Colonic mucosa (tissue), 4 donors: ENCODE data around the gene AP1G1. TPM values are rescaled to one million over a fixed set of nuclear protein-coding genes. Genes with fewer than 3 reads are reported as not detected.

Experiments
- DNase-seq: peaks from one replicate; pipeline ENCODE4 v3.0.0-alpha.2; 2020
- H3K27ac ChIP-seq: fragments of 200-600 bp; one replicate; pipeline ENCODE4 v1.8.0; 2021
- H3K27me3 ChIP-seq: fragments of 200-600 bp; one replicate; pipeline ENCODE4 v1.8.0; 2021
- H3K36me3 ChIP-seq: fragments of 200-600 bp; one replicate; pipeline ENCODE4 v1.8.0; 2021
- H3K4me1 ChIP-seq: fragments of 200-600 bp; one replicate; pipeline ENCODE4 v1.8.0; 2021; ENCODE audit warnings: mild to moderate bottlenecking
- H3K4me3 ChIP-seq: fragments of 200-600 bp; one replicate; pipeline ENCODE4 v1.8.0; 2021
- H3K9ac ChIP-seq, 2 donors: one replicate each; pipeline ENCODE4 v1.7.0; 2013; ENCODE audit warnings: control low read depth in 2 of 2, low read depth in 2 of 2, low read length in 2 of 2
- H3K9me3 ChIP-seq: fragments of 200-600 bp; one replicate; pipeline ENCODE4 v1.8.0; 2021
- intact Hi-C: fragments of 100-400 bp; cut with DNase I; formaldehyde crosslinking; loops from one replicate; pipeline ENCODE4 v1.14.1; 2022
- total RNA-seq, 2 donors: library from RNA; stranded (reverse); fragmentation: NEBNext Ultra II Directional in 1 of 2; extraction: Animal tissue kit (Norgen Biotek cat#: 25700) in 1 of 2; gene quantifications; one replicate each; pipeline ENCODE4 v1.2.1, GENCODE V29; 2021
- TF ChIP-seq, protein P1 (sequence below): fragments of 200-600 bp; IDR thresholded peaks from one replicate; pipeline ENCODE4 v1.8.0; 2022; ENCODE audit warnings: antibody characterized with exemption, mild to moderate bottlenecking
- donor health status: healthy.
- donor health status: DM: no; HTN: no; CAD: no.
- donor health status: DM: no; HTN: no; CAD: no.

Gene AP1G1
- total RNA-seq, 2 donors from 2014 or later = 101 to 102 TPM

DNA sequence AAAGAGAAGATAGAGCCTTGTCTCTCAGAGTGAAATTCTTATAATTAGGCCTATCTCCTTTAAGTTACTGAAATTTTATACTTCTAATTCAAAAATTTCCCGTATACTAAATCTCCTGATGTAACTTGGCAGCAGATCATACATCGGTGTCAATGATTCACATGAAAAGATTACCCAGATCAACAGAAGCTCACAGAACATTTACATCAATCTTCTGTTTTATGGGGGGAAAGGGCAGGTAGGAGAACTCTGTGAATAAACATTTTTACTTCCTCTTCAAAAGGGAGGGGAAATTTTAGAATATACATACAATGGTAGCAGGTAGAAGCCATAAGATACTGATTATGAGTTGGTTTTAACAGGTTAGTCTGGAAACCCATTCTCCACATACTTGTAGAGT is 127.3 kb downstream of the AP1G1 start:
- H3K9me3 ChIP-seq = no peaks in the 10 kb centered on the region
- no peaks in the 10 kb centered on the region for H3K36me3 ChIP-seq
- TF ChIP-seq, protein P1, sequence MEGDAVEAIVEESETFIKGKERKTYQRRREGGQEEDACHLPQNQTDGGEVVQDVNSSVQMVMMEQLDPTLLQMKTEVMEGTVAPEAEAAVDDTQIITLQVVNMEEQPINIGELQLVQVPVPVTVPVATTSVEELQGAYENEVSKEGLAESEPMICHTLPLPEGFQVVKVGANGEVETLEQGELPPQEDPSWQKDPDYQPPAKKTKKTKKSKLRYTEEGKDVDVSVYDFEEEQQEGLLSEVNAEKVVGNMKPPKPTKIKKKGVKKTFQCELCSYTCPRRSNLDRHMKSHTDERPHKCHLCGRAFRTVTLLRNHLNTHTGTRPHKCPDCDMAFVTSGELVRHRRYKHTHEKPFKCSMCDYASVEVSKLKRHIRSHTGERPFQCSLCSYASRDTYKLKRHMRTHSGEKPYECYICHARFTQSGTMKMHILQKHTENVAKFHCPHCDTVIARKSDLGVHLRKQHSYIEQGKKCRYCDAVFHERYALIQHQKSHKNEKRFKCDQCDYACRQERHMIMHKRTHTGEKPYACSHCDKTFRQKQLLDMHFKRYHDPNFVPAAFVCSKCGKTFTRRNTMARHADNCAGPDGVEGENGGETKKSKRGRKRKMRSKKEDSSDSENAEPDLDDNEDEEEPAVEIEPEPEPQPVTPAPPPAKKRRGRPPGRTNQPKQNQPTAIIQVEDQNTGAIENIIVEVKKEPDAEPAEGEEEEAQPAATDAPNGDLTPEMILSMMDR = no peak
- H3K27ac ChIP-seq = peak overlapping the region; percentile 67
- H3K4me1 ChIP-seq = no peaks in the 10 kb centered on the region
- no peaks in the 10 kb centered on the region for H3K27me3 ChIP-seq
- no peak overlapping the region for H3K9ac ChIP-seq
- peak; percentile 40 for DNase-seq
- intact Hi-C loops = no loop called here
- H3K4me3 ChIP-seq = no peak overlapping the region

Other genes with a start within 250 kb of the AP1G1 start
- 1 to 10 TPM in 1 of 2 donors, under 1 TPM in 1; 0.64 to 2.2 TPM for gene TAT, start 231.7 kb downstream of the AP1G1 start, total RNA-seq
- gene MARVELD3, start 182.7 kb downstream of the AP1G1 start, total RNA-seq = 10 to 100 TPM; 51.0 to 79.0 TPM
- 10 to 100 TPM; 23.5 to 53.1 TPM for gene PHLPP2, start 84.1 kb downstream of the AP1G1 start, total RNA-seq
- 10 to 100 TPM; 19.4 to 26.1 TPM for gene ATXN1L, start 37.1 kb upstream of the AP1G1 start, total RNA-seq
- gene ZNF821, start 75.3 kb upstream of the AP1G1 start, total RNA-seq = 10 to 100 TPM in 1 of 2 donors, 1 to 10 TPM in 1; 6.3 to 10.1 TPM
- gene IST1, start 86.7 kb upstream of the AP1G1 start, total RNA-seq = 100 to 1,000 TPM; 180 to 304 TPM
- gene PKD1L3, start 191.6 kb upstream of the AP1G1 start, total RNA-seq = under 1 TPM; 0.05 to 0.07 TPM
- 1 to 10 TPM; 4.3 to 9.4 TPM for gene DHODH, start 199.9 kb upstream of the AP1G1 start, total RNA-seq
- 10 to 100 TPM in 1 of 2 donors, 1 to 10 TPM in 1; 5.7 to 27.6 TPM for gene HP, start 245.7 kb upstream of the AP1G1 start, total RNA-seq